ENCODE measurements around the gene STPG1. TPM values are rescaled to one million over a fixed set of nuclear protein-coding genes. Genes with fewer than 3 reads are reported as not detected.

STPG1 gene
- total RNA-seq, 1 donor from 2014 or later, result 16.7 TPM

GRCh38 chr1:24438423-24438901 is 24.9 kb upstream of the STPG1 start:
- no peak for DNase-seq (ENCODE audit: low spot score, unreplicated experiment)
- no peak overlapping the region for H3K27ac Mint-ChIP-seq
- TF ChIP-seq CTCF (IDR thresholded peaks at IDR 0.05; ENCODE audit: unreplicated experiment), result no peak
- peaks cover 2% of the 10 kb centered on the region for H3K36me3 Mint-ChIP-seq (ENCODE audit: insufficient read depth)
- no peaks in the 10 kb centered on the region for H3K9me3 Mint-ChIP-seq (ENCODE audit: low read depth)
- no peaks in the 10 kb centered on the region for H3K27me3 Mint-ChIP-seq
- peaks cover 8% of the 10 kb centered on the region for H3K4me1 Mint-ChIP-seq (ENCODE audit: low read depth)
- no peak overlapping the region for H3K4me3 Mint-ChIP-seq (ENCODE audit: low read depth)

- peaks cover 2% of the 10 kb centered on the region for H3K36me3 Mint-ChIP-seq (ENCODE audit: insufficient read depth)
- no peak overlapping the region for H3K4me3 Mint-ChIP-seq (ENCODE audit: low read depth)
- no peak for TF ChIP-seq CTCF (IDR thresholded peaks at IDR 0.05; ENCODE audit: unreplicated experiment)
Measured at GRCh38 chr1:24437631-24438396, 24.2 kb upstream of the STPG1 start.

GRCh38 chr1:24435782-24436365 is 22.3 kb upstream of the STPG1 start:
- DNase-seq (ENCODE audit: low spot score, unreplicated experiment), result no peak
- TF ChIP-seq CTCF (IDR thresholded peaks at IDR 0.05; ENCODE audit: unreplicated experiment), result no peak
- H3K27ac Mint-ChIP-seq, result no peak overlapping the region
- no peak overlapping the region for H3K4me3 Mint-ChIP-seq (ENCODE audit: low read depth)
- no peaks in the 10 kb centered on the region for H3K27me3 Mint-ChIP-seq
- peaks cover 2% of the 10 kb centered on the region for H3K36me3 Mint-ChIP-seq (ENCODE audit: insufficient read depth)
- no peaks in the 10 kb centered on the region for H3K9me3 Mint-ChIP-seq (ENCODE audit: low read depth)
- H3K4me1 Mint-ChIP-seq (ENCODE audit: low read depth), result peaks cover 4% of the 10 kb centered on the region

More at GRCh38 chr1:24437631-24438396, 24.2 kb upstream of the STPG1 start:
- peaks cover 4% of the 10 kb centered on the region for H3K4me1 Mint-ChIP-seq (ENCODE audit: low read depth)
- no peaks in the 10 kb centered on the region for H3K9me3 Mint-ChIP-seq (ENCODE audit: low read depth)
- H3K27me3 Mint-ChIP-seq, result no peaks in the 10 kb centered on the region
- no peak for DNase-seq (ENCODE audit: low spot score, unreplicated experiment)
- no peak overlapping the region for H3K27ac Mint-ChIP-seq

- TF ChIP-seq CTCF (IDR thresholded peaks at IDR 0.05; ENCODE audit: unreplicated experiment), result no peak
- Mint-ChIP-seq H3K36me3 (ENCODE audit: insufficient read depth) (peaks cover under 1% of the 10 kb centered on the region), H3K4me1 (ENCODE audit: low read depth) (peaks cover 15% of the 10 kb centered on the region), H3K27ac (no peak overlapping the region), H3K4me3 (ENCODE audit: low read depth) (no peak overlapping the region), H3K27me3 (no peaks in the 10 kb centered on the region), H3K9me3 (ENCODE audit: low read depth) (no peaks in the 10 kb centered on the region)
- DNase-seq (ENCODE audit: low spot score, unreplicated experiment), result no peak
Measured at GRCh38 chr1:24427545-24427862, 13.9 kb upstream of the STPG1 start.

- Mint-ChIP-seq H3K4me3 (ENCODE audit: low read depth) (no peak overlapping the region), H3K27me3 (no peaks in the 10 kb centered on the region), H3K27ac (no peak overlapping the region), H3K36me3 (ENCODE audit: insufficient read depth) (peaks cover 3% of the 10 kb centered on the region), H3K4me1 (ENCODE audit: low read depth) (peaks cover 15% of the 10 kb centered on the region), H3K9me3 (ENCODE audit: low read depth) (no peaks in the 10 kb centered on the region)
- DNase-seq (ENCODE audit: low spot score, unreplicated experiment), result no peak
- TF ChIP-seq CTCF (IDR thresholded peaks at IDR 0.05; ENCODE audit: unreplicated experiment), result no peak
Measured at GRCh38 chr1:24426744-24427544, 13.4 kb upstream of the STPG1 start.
